K562 (cell line): ENCODE data around the gene FAM149A. TPM values are rescaled to one million over a fixed set of nuclear protein-coding genes. Genes with fewer than 3 reads are reported as not detected.

ENCODE experiments used
- ATAC-seq: fragments of 200-7000 bp; cut with Tn5 transposase; 3 replicates; pipeline ENCODE4 v1.9.1; 2020; ENCODE audit warnings: moderate library complexity
- BruUV-seq: library from RNA; stranded (reverse); fragments of 400-500 nt; replicated peaks from 2 replicates; lab custom pipeline; 2021; lab: Mats Ljungman, UMichigan
- CTCF ChIA-PET: fragments of 300-600 bp; formaldehyde crosslinking; extraction: SDS; loops from one replicate; lab custom pipeline; 2021; ENCODE audit warnings: low intra/inter-chr PET ratio; lab: Yijun Ruan, JAX
- POLR2A ChIA-PET: fragments of 300-600, 350-650 bp; sonication (Branson Sonifier 250); formaldehyde crosslinking; extraction: SDS; loops from one replicate; lab custom pipeline; 2021; ENCODE audit warnings: antibody characterized with exemption, inconsistent platforms; lab: Yijun Ruan, JAX
- DNase-seq, 4 experiments: peaks; one replicate each; pipeline versions ENCODE4 v3.0.0 to v3.0.0-alpha.2; 2011 to 2018; ENCODE audit warnings: low spot score in 3 of 4, mixed read lengths in 3 of 4; ENCODE audit errors: extremely low read depth in 1 of 4
- FAIRE-seq: peaks from 2 replicates; lab custom pipeline; 2011; peaks lifted over from hg19 to GRCh38; lab: Jason Lieb, UNC
- H2AFZ ChIP-seq: 2 replicates; pipeline ENCODE4 v1.6.0; 2011; ENCODE audit warnings: low read depth, low read length, control low read depth, inconsistent platforms
- H3K27ac ChIP-seq: fragments of 200-600 bp; 3 replicates; pipeline ENCODE4 v1.8.0; 2011; ENCODE audit warnings: low read depth, mild to moderate bottlenecking, control low read depth, inconsistent platforms, low read length, moderate library complexity, mixed read lengths; ENCODE audit errors: extremely low read depth
- H3K27me3 ChIP-seq, 2 experiments: fragments of 300-600 bp in 1 of 2; 2 replicates in 1 of 2; 3 replicates in 1 of 2; pipeline versions ENCODE4 v1.6.0 to v1.8.0; 2011; ENCODE audit warnings: inconsistent platforms in 2 of 2, low read length in 2 of 2, mild to moderate bottlenecking in 1 of 2, mixed read lengths in 1 of 2, moderate library complexity in 1 of 2; ENCODE audit not compliant: control insufficient read depth in 2 of 2, insufficient read depth in 2 of 2
- H3K36me3 ChIP-seq: fragments of 300-600 bp; 3 replicates; pipeline ENCODE4 v1.8.0; 2011; ENCODE audit warnings: mild to moderate bottlenecking, low read length, inconsistent platforms; ENCODE audit not compliant: control insufficient read depth, insufficient read depth
- H3K4me1 ChIP-seq, 2 experiments: fragments of 200-600 bp in 1 of 2; replicated peaks in 1 of 2; 2 replicates in 1 of 2; 3 replicates in 1 of 2; pipeline versions ENCODE4 v1.5.1 to v1.8.0; 2011; ENCODE audit warnings: inconsistent platforms in 2 of 2, low read length in 2 of 2, mild to moderate bottlenecking in 1 of 2, mixed read lengths in 1 of 2, moderate library complexity in 1 of 2; ENCODE audit not compliant: control insufficient read depth in 2 of 2, insufficient read depth in 2 of 2
- H3K4me2 ChIP-seq: 2 replicates; pipeline ENCODE4 v1.6.1; 2011; ENCODE audit warnings: low read length, control low read depth, inconsistent platforms, mixed read lengths; ENCODE audit not compliant: insufficient read depth
- H3K4me3 ChIP-seq: fragments of 200-600 bp; sonication (generic), shearing (Covaris generic); 2 replicates; pipeline ENCODE4 v1.5.1; 2016; ENCODE audit warnings: control low read depth, inconsistent platforms
- H3K79me2 ChIP-seq: fragments of 200-600 bp; 3 replicates; pipeline ENCODE4 v1.8.0; 2011; ENCODE audit warnings: low read length, inconsistent platforms; ENCODE audit not compliant: control insufficient read depth, insufficient read depth
- H3K9ac ChIP-seq, 2 experiments: 2 replicates each; pipeline versions ENCODE4 v1.6.0 to v1.6.1; 2011; ENCODE audit warnings: low read depth in 2 of 2, low read length in 2 of 2, control low read depth in 1 of 2, inconsistent platforms in 1 of 2, mild to moderate bottlenecking in 1 of 2, mixed read lengths in 1 of 2; ENCODE audit not compliant: insufficient read depth in 1 of 2
- H3K9me1 ChIP-seq: one replicate; pipeline ENCODE4 v1.6.0; 2011; ENCODE audit warnings: inconsistent platforms, mild to moderate bottlenecking, low read length, moderate library complexity; ENCODE audit not compliant: control insufficient read depth, insufficient read depth
- H3K9me3 ChIP-seq: replicated peaks from 2 replicates; pipeline ENCODE4 v1.5.1; 2011; ENCODE audit warnings: low read depth, low read length, inconsistent platforms; ENCODE audit not compliant: control insufficient read depth, insufficient read depth
- H4K20me1 ChIP-seq: replicated peaks from 2 replicates; pipeline ENCODE4 v1.6.1; 2011; ENCODE audit warnings: low read length, inconsistent platforms, mixed read lengths; ENCODE audit not compliant: control insufficient read depth, insufficient read depth
- NRF1 ChIP-seq, 2 experiments: fragments of 450-650 bp; IDR thresholded peaks in 1 of 2; conservative IDR thresholded peaks in 1 of 2; 2 replicates each; pipeline ENCODE4 v1.6.1; 2014; ENCODE audit warnings: mild to moderate bottlenecking in 2 of 2
- WGBS: fragments of 100-300 bp; shearing (Covaris generic); methylation state at CpG from one replicate; pipeline ENCODE4 v1.1.6; 2016; ENCODE audit warnings: low coverage, mixed read lengths; ENCODE audit not compliant: insufficient coverage; ENCODE audit errors: missing lambda C conversion rate; 5-methylcytosine and 5-hydroxymethylcytosine counted together
- in situ Hi-C: fragments of 300-500 bp; cut with MboI; formaldehyde crosslinking; loops from 4 replicates; pipeline ENCODE4 v1.15.0; 2018; ENCODE audit warnings: inconsistent platforms, mixed read lengths
- intact Hi-C: fragments of 100-400 bp; cut with micrococcal nuclease; formaldehyde crosslinking; loops from 2 replicates; pipeline ENCODE4 v1.14.2; 2022
- polyA plus RNA-seq, 8 experiments: library from polyadenylated mRNA; depleted of rRNA in 4 of 8; stranded (reverse) in 5 of 8; unstranded in 3 of 8; fragments of >200 nt; fragmentation: Nextera tagmentation in 2 of 8; fragmentation: Illumina TruSeq in 1 of 8; extraction: Ambion mirVana in 2 of 8; extraction: Trizol in 1 of 8; gene quantifications; 2 replicates each; pipeline versions ENCODE4 v1.2.1 to v1.2.3, GENCODE V29; 2011 to 2014; ENCODE audit warnings: inconsistent platforms in 1 of 8, missing spikeins in 1 of 8
- total RNA-seq, 7 experiments: library from RNA; depleted of rRNA in 6 of 7; stranded (reverse); fragments of >200 nt in 6 of 7; fragmentation: Illumina TruSeq in 2 of 7; extraction: Trizol in 2 of 7; gene quantifications; 2 replicates each; pipeline versions ENCODE4 v1.2.1 to v1.2.3, GENCODE V29; 2011 to 2021; ENCODE audit warnings: low replicate concordance in 1 of 7
- TF ChIP-seq, protein P1 (sequence below), 2 experiments: fragments of 450-650 bp; IDR thresholded peaks; 2 replicates each; pipeline ENCODE4 v1.6.1; 2018; ENCODE audit warnings: mild to moderate bottlenecking in 2 of 2, low read depth in 1 of 2; ENCODE audit not compliant: partially characterized antibody in 2 of 2

The FAM149A gene
- total and polyA plus RNA-seq, 9 of the 15 experiments (the other 6 are each of a cell fraction or from before 2014, with no cell fraction given) = not detected

DNA sequence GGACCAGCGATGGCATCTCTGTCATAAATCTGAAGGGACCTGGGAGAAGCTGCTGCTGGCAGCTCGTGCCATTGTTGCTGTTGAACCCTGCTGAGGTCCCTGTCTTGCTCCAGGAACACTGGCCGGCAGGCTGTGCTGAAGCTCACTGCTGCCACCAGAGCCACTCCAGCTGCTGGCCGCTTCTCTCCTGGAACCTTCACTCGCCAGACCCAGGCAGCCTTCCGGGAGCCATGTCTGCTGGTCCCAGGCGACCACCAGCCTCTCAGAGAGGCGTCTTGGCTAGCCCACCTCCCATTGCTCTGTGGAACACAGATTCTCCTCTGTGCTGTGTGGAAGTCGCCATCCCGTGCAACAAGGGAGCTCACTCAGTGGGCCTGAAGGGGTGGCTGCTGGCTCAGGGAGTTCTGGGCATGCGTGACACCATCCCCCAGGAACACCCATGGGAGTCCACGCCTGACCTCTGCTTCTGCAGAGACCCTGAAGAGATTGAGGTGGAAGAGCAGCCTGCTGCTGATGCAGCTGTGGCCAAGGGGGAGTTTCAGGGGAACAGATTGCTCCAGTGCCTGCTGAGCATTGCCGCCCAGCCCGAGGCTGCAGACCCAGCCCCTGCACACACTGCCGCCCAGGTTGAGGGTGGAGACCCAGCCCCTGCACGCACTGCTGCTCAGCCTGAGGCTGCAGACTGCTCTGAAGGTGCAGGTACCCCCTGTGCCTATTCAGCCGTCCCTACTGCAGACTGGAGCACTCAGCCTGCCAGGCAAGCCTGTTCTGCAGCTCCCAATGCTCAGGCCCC is 53.7 kb downstream of the FAM149A start:
- Histone ChIP-seq H2AFZ (no peak overlapping the region), H3K27me3 (peaks cover 32 to 66% of the 10 kb centered on the region in 2 experiments), H3K9ac (no peak overlapping the region), H3K9me3 (no peaks in the 10 kb centered on the region), H3K4me1 (peaks cover 0 to 8% of the 10 kb centered on the region in 2 experiments; a peak in 1 of 5 replicates), H3K27ac (no peak overlapping the region), H3K9me1 (no peaks in the 10 kb centered on the region), H3K79me2 (no peaks in the 10 kb centered on the region), H3K4me3 (no peak overlapping the region), H4K20me1 (0 out of 2 replicates have a peak, but pooled peaks cover 8% of the 10 kb centered on the region), H3K4me2 (no peak overlapping the region), H3K36me3 (no peaks in the 10 kb centered on the region)
- ChIA-PET POLR2A (interaction anchor here (0.6 kb wide), 1 partner anchor 57 kb away, joined by 5 read pairs; no protein-coding TSS in a partner anchor), CTCF (no interaction called here)
- no TSS peak for BruUV-seq
- in situ Hi-C loops = no loop called here
- TF ChIP-seq, protein P1, sequence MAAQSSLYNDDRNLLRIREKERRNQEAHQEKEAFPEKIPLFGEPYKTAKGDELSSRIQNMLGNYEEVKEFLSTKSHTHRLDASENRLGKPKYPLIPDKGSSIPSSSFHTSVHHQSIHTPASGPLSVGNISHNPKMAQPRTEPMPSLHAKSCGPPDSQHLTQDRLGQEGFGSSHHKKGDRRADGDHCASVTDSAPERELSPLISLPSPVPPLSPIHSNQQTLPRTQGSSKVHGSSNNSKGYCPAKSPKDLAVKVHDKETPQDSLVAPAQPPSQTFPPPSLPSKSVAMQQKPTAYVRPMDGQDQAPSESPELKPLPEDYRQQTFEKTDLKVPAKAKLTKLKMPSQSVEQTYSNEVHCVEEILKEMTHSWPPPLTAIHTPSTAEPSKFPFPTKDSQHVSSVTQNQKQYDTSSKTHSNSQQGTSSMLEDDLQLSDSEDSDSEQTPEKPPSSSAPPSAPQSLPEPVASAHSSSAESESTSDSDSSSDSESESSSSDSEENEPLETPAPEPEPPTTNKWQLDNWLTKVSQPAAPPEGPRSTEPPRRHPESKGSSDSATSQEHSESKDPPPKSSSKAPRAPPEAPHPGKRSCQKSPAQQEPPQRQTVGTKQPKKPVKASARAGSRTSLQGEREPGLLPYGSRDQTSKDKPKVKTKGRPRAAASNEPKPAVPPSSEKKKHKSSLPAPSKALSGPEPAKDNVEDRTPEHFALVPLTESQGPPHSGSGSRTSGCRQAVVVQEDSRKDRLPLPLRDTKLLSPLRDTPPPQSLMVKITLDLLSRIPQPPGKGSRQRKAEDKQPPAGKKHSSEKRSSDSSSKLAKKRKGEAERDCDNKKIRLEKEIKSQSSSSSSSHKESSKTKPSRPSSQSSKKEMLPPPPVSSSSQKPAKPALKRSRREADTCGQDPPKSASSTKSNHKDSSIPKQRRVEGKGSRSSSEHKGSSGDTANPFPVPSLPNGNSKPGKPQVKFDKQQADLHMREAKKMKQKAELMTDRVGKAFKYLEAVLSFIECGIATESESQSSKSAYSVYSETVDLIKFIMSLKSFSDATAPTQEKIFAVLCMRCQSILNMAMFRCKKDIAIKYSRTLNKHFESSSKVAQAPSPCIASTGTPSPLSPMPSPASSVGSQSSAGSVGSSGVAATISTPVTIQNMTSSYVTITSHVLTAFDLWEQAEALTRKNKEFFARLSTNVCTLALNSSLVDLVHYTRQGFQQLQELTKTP (IDR thresholded peaks at IDR 0.05; ENCODE audit: low read depth in 1 of 2, partially characterized antibody in 2 of 2) = no peak
- peak in 1 of 2 experiments; percentile 51; a peak in 2 of 4 replicates for TF ChIP-seq NRF1 (conservative IDR thresholded peaks at IDR 0.05 in 1 of 2, IDR thresholded peaks at IDR 0.05 in 1 of 2)
- intact Hi-C loops = no loop called here
- no peak for FAIRE-seq
- no peak for DNase-seq
- 0% methylated on average over 17 of the region's 17 CpGs for WGBS
- peak; percentile 62 for ATAC-seq
